HepG2 (cell line): Measurements from ENCODE around the gene FECH. TPM values are rescaled to one million over a fixed set of nuclear protein-coding genes. Genes with fewer than 3 reads are reported as not detected.
A peak's percentile ranks its signal among the peaks of the same experiment; 100 is the strongest.

Experiments used
- ATAC-seq: fragments of 200-7000 bp; cut with Tn5 transposase; 3 replicates; pipeline ENCODE4 v1.9.1; 2020; ENCODE audit warnings: mild to moderate bottlenecking, moderate library complexity
- BruUV-seq: library from RNA; stranded (reverse); fragments of 400-500 nt; replicated peaks from 2 replicates; lab custom pipeline; 2021; lab: Mats Ljungman, UMichigan
- CTCF ChIA-PET: fragments of 300-600 bp; formaldehyde crosslinking; extraction: SDS; loops from one replicate; lab custom pipeline; 2021; ENCODE audit warnings: low total read pairs, inconsistent platforms, low intra/inter-chr PET ratio; lab: Yijun Ruan, JAX
- POLR2A ChIA-PET: fragments of 350-600 bp; sonication (Branson Sonifier 250); formaldehyde crosslinking; loops from one replicate; lab custom pipeline; 2020; ENCODE audit warnings: antibody characterized with exemption, inconsistent platforms; lab: Yijun Ruan, JAX
- DNase-seq: peaks from one replicate; pipeline ENCODE4 v3.0.0-alpha.2; 2015; ENCODE audit warnings: low spot score
- FAIRE-seq: peaks from 3 replicates; lab custom pipeline; 2011; peaks lifted over from hg19 to GRCh38; lab: Jason Lieb, UNC
- H2AFZ ChIP-seq: one replicate; pipeline ENCODE4 v1.6.1; 2011; ENCODE audit warnings: low read length, inconsistent platforms
- H3K27ac ChIP-seq: fragments of 300-600 bp; 3 replicates; pipeline ENCODE4 v1.8.0; 2011; ENCODE audit warnings: mixed run types, mild to moderate bottlenecking, mixed read lengths, low read length, inconsistent platforms; ENCODE audit not compliant: insufficient read depth; ENCODE audit errors: extremely low read length
- H3K27me3 ChIP-seq, 2 experiments: fragments of 200-600 bp in 1 of 2; 2 replicates in 1 of 2; 3 replicates in 1 of 2; pipeline versions ENCODE4 v1.6.0 to v1.8.0; 2011; ENCODE audit warnings: low read length in 2 of 2, mild to moderate bottlenecking in 2 of 2, moderate library complexity in 2 of 2, inconsistent platforms in 1 of 2; ENCODE audit not compliant: insufficient read depth in 2 of 2, control insufficient read depth in 1 of 2
- H3K36me3 ChIP-seq, 2 experiments: fragments of 200-600 bp in 1 of 2; replicated peaks in 1 of 2; 2 replicates in 1 of 2; 3 replicates in 1 of 2; pipeline versions ENCODE4 v1.5.1 to v1.8.0; 2011; ENCODE audit warnings: low read length in 2 of 2, inconsistent platforms in 1 of 2; ENCODE audit not compliant: insufficient read depth in 2 of 2, control insufficient read depth in 1 of 2
- H3K4me1 ChIP-seq: 2 replicates; pipeline ENCODE4 v1.5.1; 2012; ENCODE audit warnings: low read length, inconsistent platforms; ENCODE audit not compliant: insufficient read depth
- H3K4me2 ChIP-seq: 2 replicates; pipeline ENCODE4 v1.6.0; 2011; ENCODE audit warnings: low read depth, low read length, inconsistent platforms
- H3K4me3 ChIP-seq, 3 experiments: fragments of 200-600 bp in 1 of 3; sonication (generic), shearing (Covaris generic) in 1 of 3; replicated peaks in 1 of 3; 2 replicates each; pipeline ENCODE4 v1.5.1; 2011 to 2016; ENCODE audit warnings: low read length in 3 of 3, inconsistent platforms in 2 of 3, low read depth in 2 of 3, mild to moderate bottlenecking in 2 of 3, control low read depth in 1 of 3, mixed read lengths in 1 of 3; ENCODE audit not compliant: insufficient read depth in 1 of 3
- H3K79me2 ChIP-seq: one replicate; pipeline ENCODE4 v1.6.1; 2011; ENCODE audit warnings: low read length, inconsistent platforms; ENCODE audit not compliant: insufficient read depth
- H3K9ac ChIP-seq: 2 replicates; pipeline ENCODE4 v1.6.0; 2011; ENCODE audit warnings: mild to moderate bottlenecking, low read depth, low read length, inconsistent platforms; ENCODE audit not compliant: insufficient read depth
- H3K9me3 ChIP-seq: 2 replicates; pipeline ENCODE4 v1.5.1; 2012; ENCODE audit warnings: mild to moderate bottlenecking, low read length
- H4K20me1 ChIP-seq: 2 replicates; pipeline ENCODE4 v1.6.0; 2011; ENCODE audit warnings: inconsistent platforms, mild to moderate bottlenecking, low read length, moderate library complexity; ENCODE audit not compliant: insufficient read depth
- ARID5B ChIP-seq: IDR thresholded peaks from 2 replicates; pipeline ENCODE4 v1.4.0; 2020; ENCODE audit warnings: mild to moderate bottlenecking, missing genetic modification reagents
- BHLHE40 ChIP-seq: IDR thresholded peaks from 2 replicates; pipeline ENCODE4 v1.6.1; 2011; ENCODE audit warnings: low read length, improper control_type of control experiment
- CHD2 ChIP-seq: IDR thresholded peaks from 2 replicates; pipeline ENCODE4 v1.6.1; 2011; ENCODE audit warnings: low read depth, low read length, improper control_type of control experiment
- ETS1 ChIP-seq: sonication (generic); formaldehyde crosslinking; IDR thresholded peaks from 2 replicates; pipeline ENCODE4 v1.4.0; 2020; ENCODE audit warnings: missing genetic modification reagents
- GLMP ChIP-seq: sonication (generic); formaldehyde crosslinking; IDR thresholded peaks from 2 replicates; pipeline ENCODE4 v1.9.0; 2021; ENCODE audit warnings: missing genetic modification reagents, mild to moderate bottlenecking, borderline replicate concordance
- HOXA3 ChIP-seq: sonication (generic); formaldehyde crosslinking; IDR thresholded peaks from 2 replicates; pipeline ENCODE4 v1.5.0; 2020; ENCODE audit warnings: missing genetic modification reagents
- PRDM10 ChIP-seq: sonication (generic); formaldehyde crosslinking; IDR thresholded peaks from 2 replicates; pipeline ENCODE4 v1.4.0; 2020; ENCODE audit warnings: low read depth, missing genetic modification reagents
- RAD51 ChIP-seq: fragments of 450-650 bp; IDR thresholded peaks from 2 replicates; pipeline ENCODE4 v1.6.1; 2016; ENCODE audit warnings: borderline replicate concordance
- RFXANK ChIP-seq: IDR thresholded peaks from 2 replicates; pipeline ENCODE4 v1.6.1; 2016
- WIZ ChIP-seq: sonication (generic); formaldehyde crosslinking; IDR thresholded peaks from 2 replicates; pipeline ENCODE4 v1.5.1; 2020; ENCODE audit warnings: mild to moderate bottlenecking, missing genetic modification reagents
- ZNF143 ChIP-seq: sonication (generic); formaldehyde crosslinking; IDR thresholded peaks from 2 replicates; pipeline ENCODE4 v1.4.0; 2020; ENCODE audit warnings: missing genetic modification reagents
- ZNF615 ChIP-seq: sonication (generic); formaldehyde crosslinking; IDR thresholded peaks from 2 replicates; pipeline ENCODE4 v1.5.0; 2020; ENCODE audit warnings: mild to moderate bottlenecking, missing genetic modification reagents, borderline replicate concordance
- ZNF713 ChIP-seq: sonication (generic); formaldehyde crosslinking; IDR thresholded peaks from 2 replicates; pipeline ENCODE4 v1.4.0; 2020; ENCODE audit warnings: mild to moderate bottlenecking, missing genetic modification reagents
- WGBS: methylation state at CpG from one replicate; pipeline ENCODE4 v1.1.6; 2017; ENCODE audit warnings: low lambda C conversion rate; 5-methylcytosine and 5-hydroxymethylcytosine counted together
- in situ Hi-C: cut with HindIII; loops from 2 replicates; pipeline ENCODE4 v1.10.0; 2017; ENCODE audit warnings: low pct_unique_long_range_greater_than_20kb; ENCODE audit not compliant: extremely low pct_ligation_motif_present
- intact Hi-C: fragments of 100-400 bp; cut with micrococcal nuclease; formaldehyde crosslinking; loops from one replicate; pipeline ENCODE4 v1.10.0; 2022; ENCODE audit not compliant: unreplicated experiment
- polyA plus RNA-seq, 8 experiments: library from polyadenylated mRNA; depleted of rRNA in 3 of 8; stranded (reverse) in 7 of 8; unstranded in 1 of 8; fragments of >200 nt; fragmentation: Illumina TruSeq in 4 of 8; extraction: Trizol in 4 of 8; gene quantifications; 2 replicates each; pipeline versions ENCODE4 v1.2.1 to v1.2.3, GENCODE V29; 2011 to 2016; ENCODE audit warnings: low read depth in 4 of 8, missing spikeins in 1 of 8, mixed read lengths in 1 of 8; ENCODE audit not compliant: insufficient read depth in 1 of 8
- total RNA-seq, 5 experiments: library from RNA; depleted of rRNA; stranded (reverse); fragments of >200 nt; fragmentation: Illumina TruSeq; extraction: Trizol; gene quantifications; 2 replicates each; pipeline ENCODE4 v1.2.3, GENCODE V29; 2016; ENCODE audit warnings: low read depth in 1 of 5

FECH gene
- total and polyA plus RNA-seq, 2 of the 13 experiments (the other 11 are each of a cell fraction or from before 2014, with no cell fraction given) = 14.7 to 21.9 TPM

- Histone ChIP-seq H3K4me1 (peaks cover 38% of the 10 kb centered on the region), H3K9me3 (no peaks in the 10 kb centered on the region), H3K27ac (peak overlapping the region; percentile 37), H4K20me1 (no peaks in the 10 kb centered on the region), H3K27me3 (no peaks in the 10 kb centered on the region), H3K4me3 (peak overlapping the region; percentile 60 to 76 (median 69); a peak in 5 of 6 replicates), H3K36me3 (no peaks in the 10 kb centered on the region), H3K79me2 (no peaks in the 10 kb centered on the region), H3K9ac (peak overlapping the region; percentile 64), H2AFZ (peak overlapping the region; percentile 75), H3K4me2 (peak overlapping the region; percentile 67)
- ATAC-seq = peak; percentile 96
- CTCF ChIA-PET = interaction anchor here (0.7 to 1.9 kb wide), 2 partner anchors 229 to 252 kb away, joined by 4 to 5 read pairs; no protein-coding TSS in a partner anchor
- TSS peak; percentile 84 for BruUV-seq
- POLR2A ChIA-PET = interaction anchor here (1.0 to 3.5 kb wide), 2 partner anchors 9 to 20 kb away, joined by 3 to 22 read pairs; partner anchors contain the start of gene NARS1
- intact Hi-C loops = loop anchor here (5.0 kb wide), 1 partner anchor 82 kb away; no protein-coding TSS in a partner anchor
- DNase-seq = peak; percentile 85
- FAIRE-seq = no peak
- 20% methylated on average over 35 of the region's 52 CpGs for WGBS
- in situ Hi-C loops = no loop called here
- peak; percentile 72 for TF ChIP-seq ARID5B
- no peak; the same call in 1 of the 2 replicates for TF ChIP-seq WIZ
- TF ChIP-seq PRDM10 = no peak
- no peak for TF ChIP-seq ZNF615 (CRISPR knock-in tag)
- TF ChIP-seq HOXA3 = peak; percentile 99
- TF ChIP-seq GLMP = no peak
- TF ChIP-seq ZNF713 = no peak
- TF ChIP-seq ZNF143 (CRISPR knock-in tag) = peak; percentile 69; the same call in 1 of the 2 replicates
- 0 out of 2 replicates have a peak, but pooled peaks have one; percentile 53 for TF ChIP-seq RFXANK (CRISPR knock-in tag)
- TF ChIP-seq CHD2 = no peak
- peak; percentile 54; the same call in 1 of the 2 replicates for TF ChIP-seq ETS1
- no peak for TF ChIP-seq RAD51
- no peak for TF ChIP-seq BHLHE40
Measured at GRCh38 chr18:57630002-57630753, 43.7 kb upstream of the FECH start.
